Transverse colon (tissue), 4 donors: Measurements from ENCODE around the gene NMT2. TPM values are rescaled to one million over a fixed set of nuclear protein-coding genes. Genes with fewer than 3 reads are reported as not detected.
A peak's percentile ranks its signal among the peaks of the same experiment; 100 is the strongest.

Experiments
- DNase-seq: peaks from one replicate; pipeline ENCODE4 v3.0.0-alpha.2; 2019
- H3K27ac ChIP-seq, 4 donors: fragments of 200-600 bp; sonication (generic); 2 replicates each; pipeline ENCODE4 v1.5.1; 2016 to 2018; ENCODE audit warnings: inconsistent platforms in 4 of 4
- H3K27me3 ChIP-seq: fragments of 200-600 bp; sonication (generic); 2 replicates; pipeline ENCODE4 v1.5.1; 2017; ENCODE audit warnings: inconsistent platforms
- H3K36me3 ChIP-seq, 4 donors: fragments of 200-600 bp; sonication (generic); 2 replicates each; pipeline ENCODE4 v1.5.1; 2017 to 2019; ENCODE audit warnings: inconsistent platforms in 4 of 4
- H3K4me1 ChIP-seq, 4 donors: fragments of 200-600 bp; sonication (generic); 2 replicates each; pipeline ENCODE4 v1.5.1; 2017 to 2020; ENCODE audit warnings: inconsistent platforms in 4 of 4
- H3K4me3 ChIP-seq, 4 donors: fragments of 200-600 bp; sonication (generic); 1 replicate in 1 of 4; 2 replicates in 3 of 4; pipeline versions ENCODE4 v1.5.1 to v1.6.1; 2017 to 2019; ENCODE audit warnings: inconsistent platforms in 4 of 4
- H3K9me3 ChIP-seq, 2 donors: fragments of 200-600 bp; sonication (generic); 2 replicates each; pipeline ENCODE4 v1.5.1; 2017 to 2019; ENCODE audit warnings: inconsistent platforms in 2 of 2
- CTCF ChIP-seq, 5 experiments: fragments of 200-600 bp in 3 of 5; fragments of 450-650 bp in 2 of 5; sonication (generic) in 3 of 5; IDR thresholded peaks; 1 replicate in 2 of 5; 2 replicates in 3 of 5; pipeline ENCODE4 v1.5.1; 2016 to 2017; ENCODE audit warnings: antibody characterized with exemption in 5 of 5, inconsistent platforms in 3 of 5, mild to moderate bottlenecking in 2 of 5, moderate library complexity in 1 of 5
- EP300 ChIP-seq: sonication (generic); formaldehyde crosslinking; IDR thresholded peaks from one replicate; pipeline ENCODE4 v1.6.1; 2017; ENCODE audit warnings: antibody characterized with exemption, low read depth
- POLR2A ChIP-seq: fragments of 450-650 bp; IDR thresholded peaks from one replicate; pipeline ENCODE4 v1.6.1; 2016; ENCODE audit warnings: antibody characterized with exemption, mild to moderate bottlenecking, moderate library complexity
- POLR2AphosphoS5 ChIP-seq, 3 donors: sonication (generic); formaldehyde crosslinking; IDR thresholded peaks; one replicate each; pipeline ENCODE4 v1.6.1; 2016; ENCODE audit warnings: antibody characterized with exemption in 3 of 3
- WGBS, 2 donors: methylation state at CpG; one replicate each; pipeline ENCODE4 v1.1.5; 2018; ENCODE audit warnings: low coverage in 1 of 2; 5-methylcytosine and 5-hydroxymethylcytosine counted together
- in situ Hi-C, 4 donors: fragments of 200-750 bp; cut with MboI; loops; one replicate each; pipeline versions ENCODE4 v1.15.0 to v1.15.1; 2017; ENCODE audit warnings: low sequenced_read_pairs in 3 of 4, low pct_ligation_motif_present in 1 of 4, low pct_unique_long_range_greater_than_20kb in 1 of 4
- intact Hi-C: fragments of 100-400 bp; cut with DNase I; formaldehyde crosslinking; loops from one replicate; pipeline ENCODE4 v1.15.1; 2023; ENCODE audit warnings: low total_unique reads
- total RNA-seq, 4 donors: library from RNA; depleted of rRNA; stranded (reverse); fragments of >200 nt; gene quantifications; one replicate each; pipeline ENCODE4 v1.1.0, GENCODE V29; 2016

The NMT2 gene
- total RNA-seq, 4 donors from 2014 or later, result 5.2 to 39.3 (median 33.8) TPM

- H3K27me3 ChIP-seq, result no peaks in the 10 kb centered on the region
- H3K36me3 ChIP-seq, result no peaks in the 10 kb centered on the region
- no peak for DNase-seq
- H3K9me3 ChIP-seq, result no peaks in the 10 kb centered on the region
- no peak overlapping the region for H3K4me3 ChIP-seq
- 90 to 91% methylated on average over 5 to 11 of the region's 11 CpGs for WGBS, 2 donors
- intact Hi-C loops (no loop called here), in situ Hi-C loops (no loop called here)
- no peak overlapping the region for H3K27ac ChIP-seq
- no peak for TF ChIP-seq POLR2A
- TF ChIP-seq EP300, result no peak
- TF ChIP-seq POLR2AphosphoS5 (IDR thresholded peaks at IDR 0.05), result no peak
- TF ChIP-seq CTCF (IDR thresholded peaks at IDR 0.05), result no peak
- no peaks in the 10 kb centered on the region for H3K4me1 ChIP-seq
These were observed 15.4 kb upstream of the NMT2 start for GRCh38 chr10:15183689-15184481.

- H3K27me3 ChIP-seq, result no peaks in the 10 kb centered on the region
- peak overlapping the region in 1 of 4 donors; percentile 4 for H3K27ac ChIP-seq
- intact Hi-C loops (no loop called here), in situ Hi-C loops (no loop called here)
- no peaks in the 10 kb centered on the region for H3K4me1 ChIP-seq
- no peak for DNase-seq
- no peak overlapping the region for H3K4me3 ChIP-seq
- H3K36me3 ChIP-seq, result no peaks in the 10 kb centered on the region
- 67 to 71% methylated on average over 7 to 8 of the region's 8 CpGs for WGBS, 2 donors
- no peaks in the 10 kb centered on the region for H3K9me3 ChIP-seq
- TF ChIP-seq POLR2AphosphoS5 (IDR thresholded peaks at IDR 0.05) (no peak), POLR2A (no peak), CTCF (IDR thresholded peaks at IDR 0.05) (no peak), EP300 (no peak)
These were observed 14.2 kb upstream of the NMT2 start for GRCh38 chr10:15182540-15183207.

GRCh38 chr10:15181576-15182156 is 13.2 kb upstream of the NMT2 start:
- no peaks in the 10 kb centered on the region for H3K36me3 ChIP-seq
- in situ Hi-C loops (no loop called here), intact Hi-C loops (no loop called here)
- no peaks in the 10 kb centered on the region for H3K4me1 ChIP-seq
- no peak for TF ChIP-seq POLR2A
- TF ChIP-seq EP300, result no peak
- no peak for TF ChIP-seq POLR2AphosphoS5 (IDR thresholded peaks at IDR 0.05)
- no peak for TF ChIP-seq CTCF (IDR thresholded peaks at IDR 0.05)
- no peak for DNase-seq
- no peaks in the 10 kb centered on the region for H3K9me3 ChIP-seq
- no peak overlapping the region for H3K4me3 ChIP-seq
- 72 to 80% methylated on average over 1 to 2 of the region's 2 CpGs for WGBS, 2 donors
- no peaks in the 10 kb centered on the region for H3K27me3 ChIP-seq
- no peak overlapping the region for H3K27ac ChIP-seq

- H3K4me3 ChIP-seq, result no peak overlapping the region
- in situ Hi-C loops, result no loop called here
These were observed 12.2 kb upstream of the NMT2 start for GRCh38 chr10:15180736-15181135.

More at GRCh38 chr10:15180736-15181135, 12.2 kb upstream of the NMT2 start:
- no peaks in the 10 kb centered on the region for H3K4me1 ChIP-seq
- DNase-seq, result no peak
- TF ChIP-seq POLR2A, result no peak
- TF ChIP-seq POLR2AphosphoS5 (IDR thresholded peaks at IDR 0.05), result no peak
- H3K36me3 ChIP-seq, result no peaks in the 10 kb centered on the region
- intact Hi-C loops, result no loop called here
- no peaks in the 10 kb centered on the region for H3K9me3 ChIP-seq
- H3K27me3 ChIP-seq, result no peaks in the 10 kb centered on the region
- WGBS, 2 donors, result 40 to 72% methylated on average over 1 to 5 of the region's 5 CpGs
- no peak overlapping the region for H3K27ac ChIP-seq
